Pancreas (tissue), 10 donors: Measurements from ENCODE around the gene BCL7B. TPM values are rescaled to one million over a fixed set of nuclear protein-coding genes. Genes with fewer than 3 reads are reported as not detected.
"Not testable (repeated sequence)": the region's sequence is repeated elsewhere in the genome, so short reads cannot be mapped to it uniquely, and the experiment has no call there.

Experiments used
- ATAC-seq, 4 donors: fragments of 200-7000 bp; cut with Tn5 transposase; one replicate each; pipeline versions ENCODE4 v1.8.0 to v1.9.1; 2020; ENCODE audit warnings: mild to moderate bottlenecking in 4 of 4, moderate library complexity in 4 of 4
- DNase-seq, 6 donors: peaks; one replicate each; pipeline ENCODE4 v3.0.0-alpha.2; 2020
- FAIRE-seq: peaks from 2 replicates; lab custom pipeline; 2012; peaks lifted over from hg19 to GRCh38; lab: Jason Lieb, UNC
- H3K27ac ChIP-seq, 4 donors: fragments of 200-600 bp; sonication (generic); 1 replicate in 3 of 4; 2 replicates in 1 of 4; pipeline versions ENCODE4 v1.5.0 to v1.8.0; 2020
- H3K27me3 ChIP-seq, 4 donors: fragments of 200-600 bp; one replicate each; pipeline ENCODE4 v1.8.0; 2021
- H3K36me3 ChIP-seq, 3 donors: fragments of 200-600 bp; sonication (generic) in 1 of 3; one replicate each; pipeline versions ENCODE4 v1.5.0 to v1.8.0; 2020 to 2021
- H3K4me1 ChIP-seq, 3 donors: fragments of 200-600 bp; one replicate each; pipeline ENCODE4 v1.8.0; 2021
- H3K4me3 ChIP-seq, 4 donors: fragments of 200-600 bp; sonication (generic) in 2 of 4; one replicate each; pipeline versions ENCODE4 v1.5.0 to v1.8.0; 2020 to 2021
- H3K9me3 ChIP-seq, 4 donors: fragments of 200-600 bp; one replicate each; pipeline ENCODE4 v1.8.0; 2021
- CTCF ChIP-seq, 4 donors: fragments of 200-600 bp; sonication (generic) in 3 of 4; IDR thresholded peaks; one replicate each; pipeline versions ENCODE4 v1.5.0 to v1.8.0; 2021; ENCODE audit warnings: antibody characterized with exemption in 4 of 4
- WGBS, 2 donors: extraction: QIAGEN DNeasy Blood & Tissue Kit; methylation state at CpG; one replicate each; pipeline ENCODE4 v1.1.7; 2013; 5-methylcytosine and 5-hydroxymethylcytosine counted together
- intact Hi-C, 3 donors: fragments of 100-400 bp; cut with DNase I; formaldehyde crosslinking; loops; one replicate each; pipeline versions ENCODE4 v1.11.1 to v1.14.2; 2022
- polyA plus RNA-seq, 2 donors: library from polyadenylated mRNA; stranded (reverse); fragments of 200-250 nt; gene quantifications; one replicate each; pipeline ENCODE4 v1.2.3, GENCODE V29; 2013
- total RNA-seq, 6 donors: library from RNA; stranded (reverse); fragmentation: NEBNext Ultra II Directional in 4 of 6; extraction: Animal tissue kit (Norgen Biotek cat#: 25700) in 4 of 6; gene quantifications; one replicate each; pipeline versions ENCODE4 v1.2.1 to v1.2.4, GENCODE V29; 2021 to 2023
- donor health status: healthy with polysubstance abuse.
- donor health status: DM: no; HTN: no; CAD: no; lungs with moderate emphysema.
- donor health status: DM: no; HTN: no; CAD: no.
- donor health status: control.
- donor health status: control.
- donor health status: Bipolar disorder and iron deficiency.
- donor health status: DM: yes; HTN: yes; CAD: no.
- donor health status: DM: no; HTN: no; CAD: no.
- donor health status: DM: no; HTN: no; CAD: no.
- donor health status: DM: yes; HTN: yes; CAD: no.

The BCL7B gene
- total and polyA plus RNA-seq, 8 donors: 13.5 to 44.6 (median 17.6) TPM

GRCh38 chr7:73547841-73548240 lies 9.6 kb downstream of the BCL7B start:
- DNase-seq: peak in 1 of 6 donors; percentile 13
- ATAC-seq: no peak
- H3K27ac ChIP-seq: no peak overlapping the region
- TF ChIP-seq CTCF (IDR thresholded peaks at IDR 0.05): no peak
- H3K4me1 ChIP-seq: no peaks in the 10 kb centered on the region
- no peak for FAIRE-seq
- no peaks in the 10 kb centered on the region for H3K27me3 ChIP-seq
- WGBS, 2 donors: 92 to 95% methylated on average over 9 of the region's 9 CpGs
- H3K36me3 ChIP-seq: peaks cover 2 to 41% (median 9%) of the 10 kb centered on the region in 3 donors
- H3K9me3 ChIP-seq: no peaks in the 10 kb centered on the region
- intact Hi-C loops: no loop called here
- no peak overlapping the region for H3K4me3 ChIP-seq

- ATAC-seq (no peak), FAIRE-seq (no peak), DNase-seq (peak in 1 of 6 donors; percentile 6)
- WGBS, 2 donors: 94 to 100% methylated on average over 2 of the region's 2 CpGs
- H3K27me3 ChIP-seq: no peaks in the 10 kb centered on the region
- no peaks in the 10 kb centered on the region for H3K9me3 ChIP-seq
- intact Hi-C loops: no loop called here
- peaks cover 3 to 40% (median 8%) of the 10 kb centered on the region in 3 donors for H3K36me3 ChIP-seq
- H3K27ac ChIP-seq: no peak overlapping the region
- no peak overlapping the region for H3K4me3 ChIP-seq
- H3K4me1 ChIP-seq: no peaks in the 10 kb centered on the region
- no peak for TF ChIP-seq CTCF (IDR thresholded peaks at IDR 0.05)
These were observed 12.8 kb downstream of the BCL7B start for GRCh38 chr7:73544678-73545077.

- intact Hi-C loops: no loop called here
- DNase-seq (peak in 1 of 6 donors; percentile 13), ATAC-seq (no peak), FAIRE-seq (no peak)
- TF ChIP-seq CTCF (IDR thresholded peaks at IDR 0.05): no peak
- Histone ChIP-seq H3K27ac (no peak overlapping the region), H3K9me3 (no peaks in the 10 kb centered on the region), H3K27me3 (no peaks in the 10 kb centered on the region), H3K4me3 (no peak overlapping the region), H3K36me3 (peaks cover 10 to 59% (median 28%) of the 10 kb centered on the region in 3 donors), H3K4me1 (no peaks in the 10 kb centered on the region)
- WGBS, 2 donors: 91 to 95% methylated on average over 10 of the region's 10 CpGs
These were observed 15.8 kb downstream of the BCL7B start for GRCh38 chr7:73541722-73542121.

- ATAC-seq (no peak), FAIRE-seq (no peak), DNase-seq (peak in 1 of 6 donors; percentile 17)
- H3K4me1 ChIP-seq: no peaks in the 10 kb centered on the region
- H3K27me3 ChIP-seq: no peaks in the 10 kb centered on the region
- no peak overlapping the region for H3K27ac ChIP-seq
- no peaks in the 10 kb centered on the region for H3K9me3 ChIP-seq
- no peak for TF ChIP-seq CTCF (IDR thresholded peaks at IDR 0.05)
- intact Hi-C loops: no loop called here
- WGBS, 2 donors: 93 to 96% methylated on average over 13 of the region's 13 CpGs
- no peak overlapping the region for H3K4me3 ChIP-seq
- H3K36me3 ChIP-seq: peaks cover 10 to 67% (median 32%) of the 10 kb centered on the region in 3 donors
These were observed 17.8 kb downstream of the BCL7B start for GRCh38 chr7:73539709-73540108.

- DNase-seq, H3K27me3 ChIP-seq, intact Hi-C loops, H3K4me1 ChIP-seq, H3K9me3 ChIP-seq, ATAC-seq, H3K4me3 ChIP-seq, FAIRE-seq, H3K27ac ChIP-seq: not testable (repeated sequence)
- H3K36me3 ChIP-seq: peaks cover 10 to 66% (median 32%) of the 10 kb centered on the region in 3 donors
- 96 to 99% methylated on average over 2 of the region's 2 CpGs for WGBS, 2 donors
These were observed 19.0 kb downstream of the BCL7B start for GRCh38 chr7:73538510-73538909.
